ENCODE results near the gene ATP11A.

Gene ATP11A

DNA sequence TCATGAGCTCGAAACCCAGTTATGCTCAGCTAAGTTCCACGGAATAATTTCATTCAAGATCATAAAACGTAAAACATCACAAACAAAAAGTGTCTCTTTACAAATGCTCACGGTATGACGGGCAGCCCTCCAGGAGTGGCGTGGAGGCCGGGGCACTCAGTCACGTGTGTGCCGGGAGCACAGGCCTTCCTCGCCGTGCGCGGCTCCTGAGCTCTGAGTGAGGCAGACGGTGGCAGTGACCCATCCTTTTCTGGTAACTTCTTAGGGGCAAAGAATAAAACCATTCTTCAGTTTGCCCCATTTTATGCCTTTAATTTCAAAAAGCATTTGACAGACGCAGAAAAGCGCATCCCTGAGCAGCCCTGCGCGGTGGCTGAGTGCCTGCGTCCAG lies 72.8 kb downstream of the ATP11A start:
- no peak for DNase-seq

DNA sequence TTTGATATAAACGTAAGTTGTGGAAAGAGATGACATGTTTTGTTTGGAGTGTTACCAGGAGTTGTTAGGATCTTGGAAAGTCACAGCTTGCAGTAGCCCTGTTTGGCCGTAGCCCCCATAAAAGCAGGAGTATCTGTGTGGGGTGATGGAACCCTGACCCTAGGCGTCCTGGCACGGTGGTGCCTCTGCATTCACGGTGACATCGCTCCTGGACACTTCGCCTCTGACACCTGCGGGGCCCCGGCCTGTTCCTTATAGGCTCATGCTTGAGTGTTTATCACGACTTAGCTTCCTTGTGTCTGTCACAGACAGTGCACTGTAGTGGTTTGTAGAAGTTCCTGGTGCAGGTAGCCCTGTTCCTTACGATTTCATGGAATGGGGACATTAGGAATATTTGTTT lies 74.2 kb downstream of the ATP11A start:
- no peak for DNase-seq

DNA sequence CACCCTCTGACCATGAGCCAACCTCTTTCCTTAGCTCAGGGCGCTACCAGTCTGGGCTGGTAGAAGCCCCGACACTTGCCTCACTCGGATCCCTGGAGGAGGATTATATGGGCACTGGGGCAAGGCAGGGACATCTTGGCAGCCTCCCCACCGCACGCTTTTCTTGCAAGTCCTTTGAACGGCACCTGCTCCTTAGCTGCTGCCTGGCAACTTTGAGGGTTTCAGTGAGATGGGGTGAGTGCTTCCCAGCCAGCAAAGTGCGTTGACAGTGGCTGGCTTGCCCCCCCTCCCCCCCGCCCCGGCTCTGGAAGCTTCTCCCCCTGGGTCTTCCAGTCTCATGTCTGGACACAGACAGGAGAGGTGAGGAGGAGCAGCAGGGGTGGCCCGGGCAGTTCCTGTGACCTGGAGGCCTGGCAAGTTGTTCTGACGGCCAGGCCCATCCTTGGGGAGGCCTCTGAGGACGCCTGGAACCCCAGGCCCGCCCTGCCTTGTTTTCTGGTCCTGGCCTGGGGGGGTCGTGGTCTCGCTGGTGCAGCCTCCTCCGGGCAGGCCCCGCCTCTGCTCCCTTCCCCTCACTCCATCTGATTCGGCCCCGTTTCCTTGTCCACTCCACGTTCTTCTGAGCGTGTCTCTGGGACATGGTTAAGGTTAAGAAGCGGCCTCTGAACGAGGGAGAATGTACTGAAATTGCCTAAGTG lies 75.2 kb downstream of the ATP11A start:
- no peak for DNase-seq

DNA sequence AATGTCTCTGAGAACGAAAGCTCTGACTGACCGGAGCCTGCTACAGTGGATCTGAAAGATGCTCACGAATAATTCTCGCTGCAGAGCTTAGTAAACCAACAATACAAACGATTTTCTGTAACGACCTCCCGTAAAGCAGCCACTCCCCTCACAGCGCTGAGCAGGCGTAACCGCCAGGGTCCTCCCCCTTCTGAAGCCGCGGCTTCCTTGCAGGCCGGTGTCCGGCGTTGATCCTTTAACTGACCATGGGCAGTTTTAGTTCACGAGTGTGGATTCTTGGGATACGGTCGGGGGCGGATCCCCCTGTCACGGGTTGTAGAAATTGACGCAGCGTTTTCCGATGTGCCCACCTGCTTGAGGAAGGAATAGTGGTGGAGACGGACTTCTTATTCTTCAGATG lies 75.9 kb downstream of the ATP11A start:
- DNase-seq = no peak

DNA sequence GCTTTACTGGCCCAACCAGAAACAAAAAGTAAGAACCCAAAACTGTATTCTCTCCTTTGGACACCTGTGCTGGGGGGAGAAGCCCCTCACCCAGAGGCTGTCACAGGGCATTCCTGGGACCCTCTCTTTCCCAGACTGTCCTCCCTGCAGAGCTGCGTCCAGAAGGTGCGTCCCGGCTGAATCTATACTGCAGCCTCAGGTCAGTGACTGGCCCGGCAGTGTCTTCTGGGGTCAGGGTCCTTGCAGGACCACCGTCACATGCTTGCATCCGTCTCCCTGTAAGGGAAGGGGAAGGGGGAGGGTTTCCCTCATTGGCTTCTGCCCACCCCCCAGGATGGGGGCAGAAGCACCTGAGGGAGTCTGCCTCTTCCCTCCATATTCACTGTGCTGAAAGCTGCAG lies 76.5 kb downstream of the ATP11A start:
- no peak for DNase-seq

DNA sequence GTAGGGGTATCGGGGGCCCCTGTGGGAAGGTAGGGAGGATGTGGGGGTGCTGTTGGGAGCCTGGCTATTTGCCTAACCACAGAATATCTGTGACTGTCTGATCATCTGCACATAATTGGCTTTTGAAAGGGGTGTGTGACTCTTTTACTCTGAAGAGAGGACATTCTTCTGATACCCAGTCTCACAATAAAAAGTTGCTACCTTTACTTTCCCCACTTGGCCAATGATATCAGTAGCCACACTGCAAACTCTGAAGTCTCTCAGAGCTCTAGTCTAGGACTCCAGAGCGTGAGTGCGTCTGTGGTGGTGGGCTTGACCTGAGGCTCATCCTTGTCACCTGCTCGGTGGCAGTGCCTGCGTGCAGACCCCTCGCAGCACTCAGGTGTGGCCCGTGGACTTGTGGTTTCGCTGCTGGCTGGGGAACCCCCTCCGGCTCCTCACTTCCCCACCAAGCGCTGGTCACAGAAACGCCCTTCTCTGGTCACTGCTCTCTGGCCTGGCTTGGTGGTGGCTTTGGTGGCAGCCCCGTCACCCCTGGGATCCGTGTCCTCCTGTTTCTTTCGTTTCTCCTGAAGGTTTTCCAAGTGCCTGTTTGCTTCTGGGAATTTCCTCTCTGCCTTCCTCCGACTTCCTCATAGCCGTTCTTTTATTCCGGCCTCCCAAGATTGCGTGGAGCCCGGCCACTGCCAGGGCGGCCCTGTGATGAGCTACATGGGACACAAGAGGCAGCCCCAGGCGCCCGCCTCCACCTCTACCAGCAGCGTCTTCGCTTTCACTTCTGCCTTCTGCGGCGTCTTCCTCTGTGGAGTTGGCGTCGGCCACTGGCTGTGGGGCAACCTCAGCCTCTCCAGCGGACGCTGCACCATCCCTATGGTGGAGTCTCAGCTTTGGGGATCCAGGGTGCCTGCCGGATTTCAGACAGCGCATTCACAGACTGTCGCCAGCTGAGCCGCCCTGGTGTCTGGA lies 78.0 kb downstream of the ATP11A start:
- DNase-seq = peak; percentile 46

DNA sequence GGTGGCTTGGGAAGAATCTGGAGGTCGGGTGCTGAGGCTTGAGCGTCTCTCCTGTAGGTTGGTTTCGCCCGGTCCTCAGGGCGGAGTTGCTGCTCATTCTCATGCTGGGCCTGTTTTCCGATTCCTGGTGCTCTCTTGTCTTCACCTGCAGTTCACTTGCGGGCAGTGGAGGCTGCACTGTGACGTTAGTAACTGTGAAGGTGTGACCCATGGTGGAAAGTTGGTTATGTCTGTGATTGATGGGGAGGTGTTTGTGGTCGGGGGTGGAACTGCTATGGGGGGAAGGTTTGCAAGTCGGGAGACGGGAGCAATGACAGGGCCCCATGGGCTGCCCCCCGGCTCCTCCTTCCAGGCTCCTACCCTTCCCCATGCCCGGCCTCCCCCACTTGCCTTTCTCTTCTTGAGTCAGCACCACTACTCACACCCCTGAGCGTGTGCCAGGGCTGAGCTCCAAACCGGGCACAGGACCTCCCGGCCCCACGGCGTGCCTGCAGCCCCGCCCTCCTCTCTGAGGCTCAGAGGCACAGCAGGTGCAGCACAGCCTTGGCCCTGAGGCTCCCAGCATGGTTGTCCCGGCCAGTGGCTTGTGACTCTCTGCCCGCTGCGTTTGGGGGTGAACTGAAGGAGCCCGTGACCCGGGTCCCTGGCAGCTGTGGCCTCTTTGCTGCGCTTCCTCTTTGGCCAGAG lies 79.1 kb downstream of the ATP11A start:
- no peak for DNase-seq

DNA sequence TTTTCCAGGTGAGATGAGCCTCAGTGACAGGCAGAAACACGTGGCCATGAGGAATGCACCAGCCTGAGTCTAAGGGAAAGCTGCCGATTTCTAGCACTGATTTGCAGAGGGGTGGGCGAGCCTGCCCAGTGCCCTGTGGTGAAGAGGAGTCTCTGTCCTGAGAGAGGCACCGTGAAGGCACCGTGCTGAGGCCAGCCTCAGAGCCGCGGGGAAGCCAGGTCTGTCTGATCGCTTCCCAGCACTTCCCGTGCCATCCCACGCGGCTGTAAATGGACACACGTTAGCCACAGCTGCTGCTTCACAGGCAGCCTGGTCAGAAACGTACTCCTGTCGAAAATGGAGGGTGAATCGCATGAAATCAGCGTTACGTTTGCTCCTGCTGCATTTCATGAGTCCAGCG lies 79.8 kb downstream of the ATP11A start:
- no peak for DNase-seq

DNA sequence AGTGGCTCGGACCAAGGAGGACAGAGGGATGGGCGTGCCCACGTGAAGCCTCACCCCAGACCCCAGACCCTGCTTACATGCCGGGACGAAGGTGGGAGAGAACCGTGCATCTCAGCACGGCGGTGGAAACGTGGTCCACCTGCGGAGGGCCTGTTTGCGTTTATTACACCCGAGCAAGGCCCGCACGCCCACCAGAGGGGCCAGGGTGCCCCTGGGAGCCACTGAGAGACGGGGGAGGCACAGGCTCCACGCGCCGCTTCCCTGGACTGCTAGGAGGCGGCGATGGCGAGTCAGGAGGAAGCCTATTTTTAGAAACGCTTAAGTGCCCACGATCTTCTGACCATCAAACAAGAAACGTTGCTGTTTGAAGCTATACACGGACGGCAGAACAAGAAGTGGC lies 80.7 kb downstream of the ATP11A start:
- DNase-seq = no peak

DNA sequence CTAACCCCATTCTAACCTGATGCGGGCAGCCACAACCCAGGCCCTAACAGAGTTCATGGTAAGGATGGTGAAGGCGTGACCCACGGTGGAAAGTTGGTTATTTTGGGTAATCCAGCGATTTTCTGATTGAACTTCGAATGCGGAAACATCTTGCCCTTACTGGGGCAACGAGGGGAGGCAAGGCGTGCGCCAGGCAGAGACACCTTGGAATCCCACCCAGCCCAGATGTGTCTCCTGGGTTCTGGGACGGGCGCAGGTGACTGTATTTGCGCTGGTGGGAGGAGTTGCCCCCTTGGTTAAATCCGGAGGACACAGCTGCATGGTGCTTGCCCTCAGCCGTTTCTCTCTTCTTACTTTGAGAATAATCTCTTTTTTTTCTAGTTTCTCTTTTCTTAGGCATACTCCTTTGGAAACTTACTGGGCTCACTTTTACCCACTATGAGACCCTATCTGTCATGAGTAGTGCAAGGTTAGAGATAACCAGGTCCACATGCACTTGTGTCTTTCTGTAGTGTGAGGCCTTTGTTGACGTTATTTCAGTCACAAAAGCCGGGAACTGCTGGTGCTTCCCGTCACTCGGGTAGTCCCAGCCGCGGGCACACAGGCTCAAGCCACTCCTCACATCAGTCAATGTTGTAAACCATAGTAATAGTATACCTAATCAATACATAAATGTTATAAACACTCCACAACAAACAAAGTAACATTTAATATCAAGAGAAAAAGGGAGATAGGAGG lies 81.5 kb downstream of the ATP11A start:
- no peak for DNase-seq

DNA sequence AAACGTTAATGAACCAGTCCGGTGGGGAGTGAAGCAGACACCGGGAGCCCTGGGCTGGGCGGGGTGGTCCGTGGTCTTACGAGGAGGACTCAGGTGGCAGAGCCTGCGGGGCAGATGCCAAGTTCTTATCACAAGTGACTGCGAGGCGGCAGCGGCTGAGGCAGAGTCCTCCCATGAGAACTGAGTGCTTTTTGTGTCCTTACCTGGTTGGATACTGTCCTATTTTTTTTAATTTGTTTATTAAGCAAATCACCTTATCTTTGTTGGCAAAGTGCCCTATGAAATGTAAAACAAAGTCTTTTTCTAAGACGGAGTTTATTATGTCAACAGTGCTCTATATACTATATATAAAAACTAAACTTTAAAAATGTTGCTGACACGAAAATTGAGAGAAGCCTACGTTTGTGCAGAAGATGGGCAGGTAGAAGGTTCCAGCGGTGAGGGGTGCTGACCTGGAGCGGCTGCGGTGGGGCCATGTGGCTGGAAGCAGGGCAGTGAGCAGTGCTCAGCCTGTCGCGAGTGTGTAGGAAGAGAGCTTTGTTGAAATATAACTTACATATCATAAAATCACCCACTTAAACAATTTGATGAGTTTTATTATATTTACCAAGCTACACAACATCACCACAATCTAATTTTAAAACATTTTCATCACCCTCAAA lies 82.2 kb downstream of the ATP11A start:
- no peak for DNase-seq

DNA sequence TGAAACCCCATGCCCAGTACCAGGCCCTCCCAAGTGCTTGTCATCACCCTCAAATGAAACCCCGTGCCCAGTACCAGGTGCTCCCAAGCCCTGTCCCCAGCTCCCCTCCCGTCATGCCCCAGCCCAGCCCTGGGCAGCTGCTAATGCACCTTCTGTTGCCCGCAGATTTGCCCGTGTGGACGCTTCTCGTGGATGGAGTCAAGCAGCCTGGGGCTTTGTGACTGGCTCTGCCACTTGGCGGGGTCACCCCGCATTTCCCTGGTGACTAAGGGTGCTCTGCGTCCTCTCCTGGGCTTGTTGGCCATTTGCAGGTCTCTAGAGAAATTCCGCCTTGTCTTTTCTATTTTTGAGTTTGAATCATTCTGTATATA lies 82.7 kb downstream of the ATP11A start:
- DNase-seq = no peak

DNA sequence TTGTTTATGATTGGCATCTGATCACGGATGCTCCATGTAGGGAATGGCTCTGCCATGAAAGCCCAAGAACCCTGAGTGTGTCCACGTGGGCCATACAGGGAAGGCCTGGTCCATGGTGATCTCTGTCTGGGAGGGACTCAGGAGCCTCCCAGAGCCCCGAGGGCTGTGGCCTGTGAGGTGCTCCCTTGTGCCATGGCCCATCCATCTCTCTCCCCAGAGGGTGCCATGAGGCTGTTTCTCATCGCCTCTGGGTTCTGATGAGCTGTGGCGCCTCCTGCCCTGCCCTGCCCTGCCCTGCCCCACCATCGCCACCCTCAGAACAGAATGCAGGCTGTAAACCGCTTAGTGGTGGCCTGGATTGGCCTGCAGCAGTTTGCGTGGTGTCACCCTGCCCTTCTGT lies 83.1 kb downstream of the ATP11A start:
- no peak for DNase-seq

DNA sequence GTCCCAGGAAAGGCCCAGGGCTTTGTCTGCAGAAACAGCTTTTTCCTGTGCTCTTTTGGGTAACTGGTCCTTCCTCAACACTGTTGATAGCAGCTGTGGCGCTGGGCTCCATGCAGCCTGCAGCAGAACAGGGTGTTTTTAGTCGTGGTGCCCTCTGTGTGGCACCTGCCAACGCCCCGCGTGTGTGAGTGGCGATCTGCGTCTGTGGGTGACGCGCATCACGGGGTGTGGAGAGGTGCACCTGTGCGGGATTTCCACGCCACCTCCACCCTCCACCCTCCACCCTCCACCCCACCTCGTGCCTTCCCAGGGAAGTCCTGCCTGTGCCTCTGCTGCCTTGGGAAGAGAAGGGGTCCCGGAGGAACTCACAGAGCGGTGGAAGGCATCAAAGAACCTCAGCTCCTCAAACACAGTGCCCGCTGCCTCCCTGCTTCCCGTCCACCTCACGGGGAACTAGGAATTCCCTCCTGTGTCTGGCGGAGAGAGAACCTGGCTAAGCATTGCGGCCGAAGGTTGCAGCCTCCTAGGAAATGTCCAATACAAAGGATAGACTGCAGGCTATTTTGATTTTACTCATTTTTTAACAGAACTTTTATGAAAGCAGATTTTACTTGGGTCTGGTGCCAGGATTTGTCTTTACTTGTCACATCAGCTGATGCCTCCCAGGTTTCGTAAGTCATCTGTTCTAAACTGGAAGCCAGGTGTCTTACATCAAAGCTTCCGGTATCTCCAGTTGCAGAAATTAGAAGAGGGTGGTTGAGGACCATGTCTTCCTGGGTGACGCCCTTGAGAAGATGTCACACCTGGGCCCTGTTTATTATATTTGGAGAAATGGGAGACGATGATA lies 84.0 kb downstream of the ATP11A start:
- DNase-seq = no peak

DNA sequence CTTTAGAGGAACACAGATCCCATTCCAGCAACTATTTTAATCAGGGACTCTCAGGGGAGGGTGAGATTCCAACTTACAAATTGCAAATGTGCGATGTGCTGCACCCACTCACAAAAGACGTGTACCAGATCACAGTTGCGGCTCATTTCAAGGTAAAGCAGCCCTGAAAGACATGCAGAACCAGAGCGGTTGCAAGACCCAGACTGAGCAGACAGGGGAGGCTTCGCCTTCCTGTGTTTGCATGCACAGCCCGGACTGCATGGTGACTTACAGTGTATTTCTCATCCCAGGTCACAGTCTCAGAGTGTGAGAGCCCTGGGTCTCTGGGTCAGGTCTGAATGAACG lies 84.6 kb downstream of the ATP11A start:
- no peak for DNase-seq

DNA sequence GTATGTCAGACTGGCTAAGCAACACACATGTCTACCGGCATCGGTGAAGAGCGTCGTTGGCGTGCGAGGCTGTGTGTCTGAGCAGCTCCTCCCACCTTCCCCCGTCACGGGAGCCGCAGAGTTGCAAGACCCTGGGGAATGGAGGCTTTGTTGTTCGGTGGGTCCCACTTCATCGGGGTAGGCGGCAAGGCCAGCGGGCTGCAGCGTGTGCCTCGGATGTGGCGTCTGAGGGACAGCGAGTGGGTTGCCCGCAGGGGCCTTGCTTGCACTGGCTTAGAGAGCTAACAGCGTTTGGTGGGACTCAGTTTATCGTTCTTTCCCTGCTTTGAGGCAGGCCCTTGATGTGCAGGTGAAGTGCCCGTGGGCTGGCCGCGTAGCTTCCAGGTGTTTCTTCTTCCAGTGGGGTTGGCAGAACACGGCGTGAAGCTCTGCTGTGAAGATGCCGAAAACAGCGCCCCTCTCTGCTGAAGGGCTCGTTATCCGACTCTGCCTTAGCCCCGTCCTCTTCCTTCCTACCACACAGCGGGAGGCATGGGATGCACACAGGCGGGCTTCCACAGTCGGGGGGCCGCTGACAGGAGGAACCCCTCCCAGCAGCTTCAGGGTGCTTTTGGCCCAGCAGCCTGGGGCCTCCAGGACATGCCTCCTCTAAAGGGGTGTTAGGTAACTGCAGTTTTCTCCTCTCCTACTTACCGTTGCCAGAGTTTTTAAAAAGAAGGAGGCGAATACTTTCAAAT lies 85.2 kb downstream of the ATP11A start:
- peak; percentile 41 for DNase-seq

DNA sequence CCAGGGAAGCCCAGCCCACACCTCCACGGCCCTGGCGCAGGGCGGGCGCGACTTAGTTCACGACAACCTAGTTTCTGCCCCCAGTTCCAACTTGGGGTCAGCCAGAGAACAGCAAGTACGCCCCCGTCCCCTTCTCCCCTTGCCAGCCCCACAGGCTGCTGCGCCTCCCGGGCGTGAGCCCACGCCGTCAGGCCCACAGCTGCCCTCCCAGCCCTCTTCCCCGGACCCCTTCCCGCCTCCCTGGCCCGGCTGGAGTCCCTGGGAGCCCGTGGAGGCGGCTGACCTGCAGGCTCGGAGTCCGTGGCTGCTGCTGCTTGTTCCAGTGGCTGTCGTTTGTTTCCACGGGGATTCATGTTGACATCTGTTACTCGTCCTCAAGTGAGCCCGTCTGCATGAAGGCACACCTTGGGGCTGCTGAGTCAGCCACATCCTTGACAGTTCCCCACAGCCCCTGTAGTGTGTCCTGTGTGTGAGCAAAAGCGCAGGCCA lies 86.0 kb downstream of the ATP11A start:
- peak; percentile 86 for DNase-seq

DNA sequence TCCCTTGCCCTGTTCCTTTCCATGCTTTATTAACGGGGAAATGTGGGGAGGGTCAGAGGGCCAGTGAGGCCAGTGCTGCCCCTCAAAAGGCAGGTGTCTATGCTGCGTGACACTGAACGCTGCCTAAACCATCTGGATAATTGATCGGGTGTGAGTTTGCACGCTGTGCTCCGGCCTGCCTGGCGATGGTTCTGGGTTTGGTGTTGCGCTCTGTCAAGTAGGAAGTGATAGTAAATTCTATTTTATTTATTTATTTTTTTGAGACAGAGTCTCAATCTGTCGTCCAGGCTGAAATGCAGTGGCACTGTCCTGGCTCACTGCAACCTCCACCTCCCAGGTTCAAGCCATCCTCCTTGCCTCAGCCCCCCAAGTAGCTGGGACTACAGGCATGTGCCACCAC lies 86.5 kb downstream of the ATP11A start:
- DNase-seq = no peak

DNA sequence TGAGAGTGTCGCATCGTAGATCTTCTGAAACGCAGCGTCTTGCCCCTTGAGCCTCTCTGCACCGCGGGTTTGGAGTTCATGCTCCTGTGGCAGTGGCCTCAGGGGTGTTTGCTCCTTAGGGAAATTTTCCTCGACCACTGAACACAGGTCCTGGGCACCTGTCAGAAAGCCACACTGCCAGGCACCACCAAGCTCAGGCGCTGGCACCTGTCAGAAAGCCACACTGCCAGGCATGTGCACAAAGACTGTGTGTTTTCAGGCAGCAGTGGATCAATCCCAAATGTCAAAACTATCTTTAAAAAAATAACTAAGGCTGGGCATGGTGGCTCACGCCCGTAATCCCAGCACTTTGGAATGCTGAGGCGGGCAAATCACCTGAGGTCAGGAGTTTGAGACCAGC lies 87.1 kb downstream of the ATP11A start:
- DNase-seq = peak; percentile 35

DNA sequence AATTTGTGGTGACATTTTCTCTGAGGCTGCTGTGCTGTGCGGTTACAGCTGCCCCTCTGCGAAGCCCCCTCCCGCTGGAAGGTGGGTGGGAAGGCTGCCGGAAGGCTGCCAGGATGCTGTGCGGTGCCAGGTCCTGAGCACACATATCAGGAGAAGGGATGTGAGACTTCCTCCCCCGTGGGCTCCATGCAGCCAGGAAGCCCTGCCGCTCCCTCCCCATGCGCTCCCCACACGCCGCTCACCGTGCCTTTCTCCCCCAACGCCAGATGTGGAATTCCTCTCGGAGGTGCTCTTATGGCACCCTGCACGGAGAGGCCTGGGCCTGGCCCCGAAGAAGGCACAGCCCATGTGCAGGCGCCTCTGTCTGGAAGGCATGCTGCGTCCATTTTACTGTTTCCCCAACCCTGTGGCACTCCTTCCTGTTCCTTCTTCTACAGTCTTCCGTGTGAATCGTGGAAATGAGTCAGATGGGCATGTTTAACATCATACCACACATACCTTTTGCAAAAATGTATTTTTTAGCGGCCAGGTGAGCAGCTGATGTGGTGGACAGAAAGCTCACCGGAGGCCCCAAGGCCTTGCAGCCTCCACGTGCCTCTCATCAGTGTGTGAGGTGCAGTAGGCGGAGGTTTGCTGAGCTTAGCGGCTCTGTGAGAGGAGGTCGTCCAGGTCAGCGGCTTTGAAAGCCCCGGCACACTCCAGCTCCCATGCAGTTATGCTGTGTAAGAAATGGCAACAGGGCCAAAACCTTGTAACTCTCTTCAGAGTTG lies 88.0 kb downstream of the ATP11A start:
- DNase-seq = peak; percentile 41

Measured in islet precursor cell (in vitro differentiated cells).